Measurements from ENCODE around the gene AGPAT3. TPM values are rescaled to one million over a fixed set of nuclear protein-coding genes. Genes with fewer than 3 reads are reported as not detected.

AGPAT3 gene
- total RNA-seq, 1 donor from 2014 or later, result 39.1 TPM

DNA sequence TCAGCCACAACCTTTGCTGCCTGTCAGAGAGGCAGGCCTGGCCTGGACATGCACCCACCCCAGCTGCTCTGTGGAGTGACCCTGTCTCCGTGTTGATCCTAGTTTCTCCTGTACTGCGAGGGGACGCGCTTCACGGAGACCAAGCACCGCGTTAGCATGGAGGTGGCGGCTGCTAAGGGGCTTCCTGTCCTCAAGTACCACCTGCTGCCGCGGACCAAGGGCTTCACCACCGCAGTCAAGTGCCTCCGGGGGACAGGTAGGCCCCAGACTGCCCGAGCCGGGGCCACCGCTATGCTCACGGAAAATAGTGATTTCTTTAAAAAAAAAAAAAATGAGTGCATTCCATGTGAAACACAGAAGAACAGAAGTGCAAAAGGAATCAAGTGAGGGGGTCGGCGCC lies 105.5 kb downstream of the AGPAT3 start:
- TF ChIP-seq, protein P1, sequence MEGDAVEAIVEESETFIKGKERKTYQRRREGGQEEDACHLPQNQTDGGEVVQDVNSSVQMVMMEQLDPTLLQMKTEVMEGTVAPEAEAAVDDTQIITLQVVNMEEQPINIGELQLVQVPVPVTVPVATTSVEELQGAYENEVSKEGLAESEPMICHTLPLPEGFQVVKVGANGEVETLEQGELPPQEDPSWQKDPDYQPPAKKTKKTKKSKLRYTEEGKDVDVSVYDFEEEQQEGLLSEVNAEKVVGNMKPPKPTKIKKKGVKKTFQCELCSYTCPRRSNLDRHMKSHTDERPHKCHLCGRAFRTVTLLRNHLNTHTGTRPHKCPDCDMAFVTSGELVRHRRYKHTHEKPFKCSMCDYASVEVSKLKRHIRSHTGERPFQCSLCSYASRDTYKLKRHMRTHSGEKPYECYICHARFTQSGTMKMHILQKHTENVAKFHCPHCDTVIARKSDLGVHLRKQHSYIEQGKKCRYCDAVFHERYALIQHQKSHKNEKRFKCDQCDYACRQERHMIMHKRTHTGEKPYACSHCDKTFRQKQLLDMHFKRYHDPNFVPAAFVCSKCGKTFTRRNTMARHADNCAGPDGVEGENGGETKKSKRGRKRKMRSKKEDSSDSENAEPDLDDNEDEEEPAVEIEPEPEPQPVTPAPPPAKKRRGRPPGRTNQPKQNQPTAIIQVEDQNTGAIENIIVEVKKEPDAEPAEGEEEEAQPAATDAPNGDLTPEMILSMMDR (conservative IDR thresholded peaks at IDR 0.05; ENCODE audit: low read depth, low read length), result no peak
- no peak for DNase-seq (ENCODE audit: low read depth)
- H3K4me3 ChIP-seq (ENCODE audit: low read depth, low read length), result no peak overlapping the region

DNA sequence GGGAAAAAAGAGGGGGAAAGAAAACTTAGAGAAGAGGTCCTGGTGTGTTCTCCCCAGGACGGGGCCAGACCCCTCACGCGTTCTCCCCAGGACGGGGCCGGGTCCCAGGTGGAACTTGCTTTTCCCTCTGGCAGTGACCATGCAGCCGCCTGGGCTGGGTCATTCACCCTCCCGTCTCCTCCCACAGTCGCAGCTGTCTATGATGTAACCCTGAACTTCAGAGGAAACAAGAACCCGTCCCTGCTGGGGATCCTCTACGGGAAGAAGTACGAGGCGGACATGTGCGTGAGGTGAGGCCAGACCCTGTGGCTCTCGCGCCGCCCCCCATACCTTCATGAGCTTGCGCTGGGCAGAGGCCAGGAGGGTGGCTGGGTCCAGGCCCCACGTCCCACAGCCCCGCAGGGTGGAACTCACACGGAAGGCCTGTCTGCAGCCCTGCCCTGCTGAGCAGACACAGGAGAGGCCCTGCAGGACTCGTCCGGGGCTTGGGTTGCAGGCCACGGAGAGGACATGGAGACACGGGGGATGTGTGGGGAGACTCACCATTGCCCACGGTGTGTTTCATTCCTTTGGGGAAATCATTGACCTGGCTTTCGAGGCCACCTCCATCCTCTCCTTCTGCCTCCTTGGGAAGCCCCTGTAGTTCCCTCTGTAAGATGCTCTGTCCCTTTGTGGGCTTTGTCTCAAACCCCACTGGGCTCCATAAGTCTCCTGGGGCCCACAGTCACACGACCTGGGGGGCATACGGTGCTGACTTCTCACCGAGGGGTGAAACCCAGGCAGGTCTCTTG lies 106.4 kb downstream of the AGPAT3 start:
- no peak for DNase-seq (ENCODE audit: low read depth)
- H3K4me3 ChIP-seq (ENCODE audit: low read depth, low read length), result no peak overlapping the region
- TF ChIP-seq, protein P1 (conservative IDR thresholded peaks at IDR 0.05; ENCODE audit: low read depth, low read length), result no peak

DNA sequence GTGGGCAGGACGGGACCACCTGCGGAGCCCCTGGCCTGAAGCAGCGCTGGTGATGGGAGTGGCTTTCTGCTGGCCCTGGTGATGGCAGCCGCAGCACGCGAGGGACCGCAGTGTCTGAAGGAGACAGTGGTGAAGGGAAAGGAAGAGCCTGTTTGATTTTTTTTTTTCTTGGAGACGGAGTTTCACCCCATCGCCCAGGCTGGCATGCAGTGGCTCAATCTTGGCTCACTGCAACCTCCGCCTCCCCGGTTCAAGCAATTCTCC lies 106.9 kb downstream of the AGPAT3 start:
- TF ChIP-seq, protein P1 (conservative IDR thresholded peaks at IDR 0.05; ENCODE audit: low read depth, low read length), result no peak
- H3K4me3 ChIP-seq (ENCODE audit: low read depth, low read length), result no peak overlapping the region
- no peak for DNase-seq (ENCODE audit: low read depth)

DNA sequence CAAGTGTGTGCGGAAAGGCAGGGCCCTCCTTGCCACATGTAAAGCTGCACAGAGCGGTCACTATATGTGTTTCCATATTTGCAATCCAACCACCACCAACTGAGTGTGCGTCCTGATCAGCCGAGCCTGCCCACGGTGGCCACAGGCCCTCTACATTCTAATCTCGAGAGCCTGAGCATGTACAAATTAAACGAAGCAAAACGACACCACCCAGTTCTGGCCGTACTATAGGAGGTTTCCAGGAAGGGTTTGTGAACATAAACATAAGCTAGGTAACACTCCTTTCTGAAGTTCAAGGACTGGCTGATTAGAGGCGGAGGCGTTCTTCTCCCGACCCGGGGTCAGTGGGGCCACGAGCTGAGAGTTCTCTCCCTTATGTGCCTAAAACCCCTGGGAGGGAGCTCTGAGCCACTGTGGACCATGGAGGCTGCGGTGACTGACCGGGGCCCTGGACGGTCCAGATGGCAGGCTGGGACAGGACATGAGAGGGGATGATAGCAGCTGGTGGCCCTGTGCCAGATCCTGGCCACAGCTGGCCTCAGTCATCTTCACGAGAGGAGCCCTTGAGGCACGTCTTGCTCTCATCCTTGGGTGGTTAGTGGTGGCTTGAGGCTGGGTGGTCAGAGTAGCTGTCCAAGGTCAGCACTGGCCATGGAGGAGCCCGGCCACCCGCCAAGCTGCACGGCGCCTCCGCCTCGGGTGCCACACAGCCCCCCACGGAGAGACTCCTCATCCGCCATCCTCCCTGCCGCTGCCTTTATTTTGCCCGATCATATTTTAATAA lies 108.0 kb downstream of the AGPAT3 start:
- H3K4me3 ChIP-seq (ENCODE audit: low read depth, low read length), result no peak overlapping the region
- TF ChIP-seq, protein P1 (conservative IDR thresholded peaks at IDR 0.05; ENCODE audit: low read depth, low read length), result no peak
- no peak for DNase-seq (ENCODE audit: low read depth)

DNA sequence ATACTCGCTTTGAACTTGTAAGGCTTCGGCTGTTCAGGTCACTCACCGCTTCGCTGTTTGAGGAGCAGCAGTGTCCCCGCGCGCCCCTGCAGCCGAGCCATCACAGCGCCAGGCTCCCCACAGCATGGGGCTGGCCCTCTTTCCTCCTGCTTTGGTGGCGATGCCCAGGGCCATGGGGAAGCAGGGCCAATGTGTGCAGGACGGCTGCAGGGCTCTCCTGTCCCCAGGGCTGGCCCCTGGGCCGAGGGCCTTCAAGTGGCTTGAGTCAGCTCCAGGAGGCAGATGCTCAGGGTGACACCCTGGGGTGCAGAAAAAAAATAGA lies 108.6 kb downstream of the AGPAT3 start:
- DNase-seq (ENCODE audit: low read depth), result no peak
- TF ChIP-seq, protein P1 (conservative IDR thresholded peaks at IDR 0.05; ENCODE audit: low read depth, low read length), result no peak
- H3K4me3 ChIP-seq (ENCODE audit: low read depth, low read length), result no peak overlapping the region

DNA sequence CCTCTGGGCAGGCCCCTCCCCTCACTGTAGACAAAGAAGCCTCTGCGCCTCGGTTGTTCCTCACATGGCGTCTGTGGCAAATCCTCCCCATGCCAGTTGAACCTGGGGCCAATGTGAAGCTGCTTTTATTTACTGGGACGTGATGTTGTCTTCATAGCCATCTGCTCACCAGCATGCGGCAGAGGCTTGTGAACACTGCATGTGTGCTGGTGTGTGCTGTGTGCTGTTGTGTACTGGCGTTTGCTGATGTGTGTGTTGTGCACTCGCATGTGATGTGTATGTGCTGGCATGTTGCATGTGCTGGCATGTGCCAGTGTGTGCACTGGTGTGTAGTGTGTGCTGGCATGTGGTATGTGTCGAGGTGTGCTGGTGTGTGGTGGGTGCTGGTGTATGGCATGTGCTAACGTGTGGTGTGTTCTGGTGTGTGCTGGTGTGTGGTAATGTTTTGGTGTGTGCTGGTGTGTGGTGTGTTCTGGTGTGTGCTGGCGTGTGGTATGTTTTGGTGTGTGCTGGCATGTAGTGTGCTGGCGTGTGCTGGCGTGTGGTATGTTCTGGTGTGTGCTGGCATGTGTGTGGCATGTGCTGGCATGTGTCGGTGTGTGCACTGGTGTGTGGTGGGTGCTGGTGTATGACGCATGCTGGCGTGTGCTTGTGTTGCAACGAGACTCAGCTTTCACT lies 109.9 kb downstream of the AGPAT3 start:
- TF ChIP-seq, protein P1 (conservative IDR thresholded peaks at IDR 0.05; ENCODE audit: low read depth, low read length), result no peak
- H3K4me3 ChIP-seq (ENCODE audit: low read depth, low read length), result no peak overlapping the region
- no peak for DNase-seq (ENCODE audit: low read depth)
